ENCODE measurements around the gene PLEKHG2.

The PLEKHG2 gene

GRCh38 chr19:39406656-39407409 lies 5.6 kb upstream of the PLEKHG2 start, which contains the start of gene ZFP36:
Gene ZFP36, plus strand, starts transcription at chr19:39406847. Its CDS starts 58 bp downstream, at chr19:39406905.
- DNase-seq (ENCODE audit: low read depth in 3 of 3), result peak; percentile 77 to 87 (median 80)

GRCh38 chr19:39407410-39407659 lies 5.1 kb upstream of the PLEKHG2 start:
- no peak for DNase-seq (ENCODE audit: low read depth in 3 of 3)

- DNase-seq (ENCODE audit: low read depth in 3 of 3), result no peak
Measured at GRCh38 chr19:39407660-39408391, 4.6 kb upstream of the PLEKHG2 start.

GRCh38 chr19:39408392-39409207 lies 3.9 kb upstream of the PLEKHG2 start:
- DNase-seq (ENCODE audit: low read depth in 3 of 3), result no peak

GRCh38 chr19:39409208-39410016 lies 3.1 kb upstream of the PLEKHG2 start:
- peak; percentile 60 to 81 (median 71) for DNase-seq (ENCODE audit: low read depth in 3 of 3)

- peak in 1 of 3 donors; percentile 36 for DNase-seq (ENCODE audit: low read depth in 3 of 3)
Measured at GRCh38 chr19:39410017-39410830, 2.2 kb upstream of the PLEKHG2 start.

- no peak for DNase-seq (ENCODE audit: low read depth in 3 of 3)
Measured at GRCh38 chr19:39410831-39411080, 1.7 kb upstream of the PLEKHG2 start.

GRCh38 chr19:39411081-39411831 lies 1.2 kb upstream of the PLEKHG2 start:
- no peak for DNase-seq (ENCODE audit: low read depth in 3 of 3)

- DNase-seq (ENCODE audit: low read depth in 3 of 3), result peak; percentile 82 to 89 (median 85)
Measured at GRCh38 chr19:39411832-39412099, 703 bp upstream of the PLEKHG2 start.

GRCh38 chr19:39412867-39413271 lies 400 bp downstream of the PLEKHG2 start:
- no peak for DNase-seq (ENCODE audit: low read depth in 3 of 3)

- no peak for DNase-seq (ENCODE audit: low read depth in 3 of 3)
Measured at GRCh38 chr19:39413272-39413910, 922 bp downstream of the PLEKHG2 start.

- DNase-seq (ENCODE audit: low read depth in 3 of 3), result no peak
Measured at GRCh38 chr19:39413911-39414608, 1.6 kb downstream of the PLEKHG2 start.

GRCh38 chr19:39415111-39416046 lies 2.9 kb downstream of the PLEKHG2 start:
- no peak for DNase-seq (ENCODE audit: low read depth in 3 of 3)

- DNase-seq (ENCODE audit: low read depth in 3 of 3), result no peak
Measured at GRCh38 chr19:39416152-39417120, 4.0 kb downstream of the PLEKHG2 start.

GRCh38 chr19:39417463-39418181 lies 5.2 kb downstream of the PLEKHG2 start:
- DNase-seq (ENCODE audit: low read depth in 3 of 3), result no peak

GRCh38 chr19:39419003-39419402 lies 6.5 kb downstream of the PLEKHG2 start:
- no peak for DNase-seq (ENCODE audit: low read depth in 3 of 3)
